ENCODE measurements around the gene PIK3R6.

Gene PIK3R6

GRCh38 chr17:8828517-8828875 lies 39.0 kb downstream of the PIK3R6 start:
- Histone ChIP-seq H3K4me3 (ENCODE audit: low read length, poor library complexity, severe bottlenecking) (no peak overlapping the region), H3K4me2 (ENCODE audit: low read depth, low read length, poor library complexity, severe bottlenecking) (no peak overlapping the region), H2AFZ (ENCODE audit: low read length) (no peak overlapping the region), H3K9me3 (ENCODE audit: insufficient read depth, low read depth, low read length) (no peaks in the 10 kb centered on the region; the same call in 1 of the 2 replicates), H3K79me2 (ENCODE audit: insufficient read depth, low read length) (no peaks in the 10 kb centered on the region), H3K36me3 (ENCODE audit: insufficient read depth, low read length) (peaks cover 12% of the 10 kb centered on the region; the same call in 1 of the 2 replicates), H3K4me1 (ENCODE audit: insufficient read depth, low read length, poor library complexity, severe bottlenecking) (peaks cover 4% of the 10 kb centered on the region), H3K9me2 (replicated peaks; ENCODE audit: low read depth, low read length) (no peaks in the 10 kb centered on the region), H4K20me1 (ENCODE audit: insufficient read depth, low read length, poor library complexity, severe bottlenecking) (no peaks in the 10 kb centered on the region), H3K27me3 (ENCODE audit: insufficient read depth, low read length, poor library complexity, severe bottlenecking) (no peaks in the 10 kb centered on the region), H3K9ac (ENCODE audit: low read depth, low read length, poor library complexity, severe bottlenecking) (no peak overlapping the region), H3F3A (ENCODE audit: low read depth) (no peaks in the 10 kb centered on the region)
- TF ChIP-seq CTCF (conservative IDR thresholded peaks at IDR 0.05; ENCODE audit: low read length), result no peak
- TF ChIP-seq EZH2phosphoT487 (IDR thresholded peaks at IDR 0.05; ENCODE audit: borderline replicate concordance), result no peak

GRCh38 chr17:8826808-8827435 lies 40.6 kb downstream of the PIK3R6 start:
- Histone ChIP-seq H3F3A (ENCODE audit: low read depth) (no peaks in the 10 kb centered on the region), H2AFZ (ENCODE audit: low read length) (no peak overlapping the region), H4K20me1 (ENCODE audit: insufficient read depth, low read length, poor library complexity, severe bottlenecking) (no peaks in the 10 kb centered on the region), H3K4me3 (ENCODE audit: low read length, poor library complexity, severe bottlenecking) (no peak overlapping the region), H3K9me3 (ENCODE audit: insufficient read depth, low read depth, low read length) (no peaks in the 10 kb centered on the region; the same call in 1 of the 2 replicates), H3K9ac (ENCODE audit: low read depth, low read length, poor library complexity, severe bottlenecking) (no peak overlapping the region), H3K4me1 (ENCODE audit: insufficient read depth, low read length, poor library complexity, severe bottlenecking) (peaks cover 4% of the 10 kb centered on the region), H3K9me2 (replicated peaks; ENCODE audit: low read depth, low read length) (no peaks in the 10 kb centered on the region), H3K36me3 (ENCODE audit: insufficient read depth, low read length) (peaks cover 5% of the 10 kb centered on the region; the same call in 1 of the 2 replicates), H3K27me3 (ENCODE audit: insufficient read depth, low read length, poor library complexity, severe bottlenecking) (no peaks in the 10 kb centered on the region), H3K4me2 (ENCODE audit: low read depth, low read length, poor library complexity, severe bottlenecking) (no peak overlapping the region), H3K79me2 (ENCODE audit: insufficient read depth, low read length) (no peaks in the 10 kb centered on the region)
- TF ChIP-seq CTCF (conservative IDR thresholded peaks at IDR 0.05; ENCODE audit: low read length) (no peak), EZH2phosphoT487 (IDR thresholded peaks at IDR 0.05; ENCODE audit: borderline replicate concordance) (no peak)

GRCh38 chr17:8825802-8826201 lies 41.7 kb downstream of the PIK3R6 start:
- H3K36me3 ChIP-seq (ENCODE audit: insufficient read depth, low read length), result peaks cover 3% of the 10 kb centered on the region; the same call in 1 of the 2 replicates
- H2AFZ ChIP-seq (ENCODE audit: low read length), result no peak overlapping the region
- H3K27me3 ChIP-seq (ENCODE audit: insufficient read depth, low read length, poor library complexity, severe bottlenecking), result no peaks in the 10 kb centered on the region
- H3K4me3 ChIP-seq (ENCODE audit: low read length, poor library complexity, severe bottlenecking), result no peak overlapping the region
- no peaks in the 10 kb centered on the region for H3F3A ChIP-seq (ENCODE audit: low read depth)
- no peaks in the 10 kb centered on the region for H4K20me1 ChIP-seq (ENCODE audit: insufficient read depth, low read length, poor library complexity, severe bottlenecking)
- H3K9me2 ChIP-seq (replicated peaks; ENCODE audit: low read depth, low read length), result no peaks in the 10 kb centered on the region
- peaks cover 4% of the 10 kb centered on the region for H3K4me1 ChIP-seq (ENCODE audit: insufficient read depth, low read length, poor library complexity, severe bottlenecking)
- H3K9me3 ChIP-seq (ENCODE audit: insufficient read depth, low read depth, low read length), result no peaks in the 10 kb centered on the region; the same call in 1 of the 2 replicates
- no peaks in the 10 kb centered on the region for H3K79me2 ChIP-seq (ENCODE audit: insufficient read depth, low read length)
- no peak overlapping the region for H3K9ac ChIP-seq (ENCODE audit: low read depth, low read length, poor library complexity, severe bottlenecking)
- TF ChIP-seq CTCF (conservative IDR thresholded peaks at IDR 0.05; ENCODE audit: low read length) (no peak), EZH2phosphoT487 (IDR thresholded peaks at IDR 0.05; ENCODE audit: borderline replicate concordance) (no peak)
- no peak overlapping the region for H3K4me2 ChIP-seq (ENCODE audit: low read depth, low read length, poor library complexity, severe bottlenecking)
